Adrenal gland (tissue), 12 donors: ENCODE results near the gene KIAA0040. TPM values are rescaled to one million over a fixed set of nuclear protein-coding genes. Genes with fewer than 3 reads are reported as not detected.
"Not testable (repeated sequence)": the region's sequence is repeated elsewhere in the genome, so short reads cannot be mapped to it uniquely, and the experiment has no call there.

Source experiments
- DNase-seq, 7 donors: peaks; one replicate each; pipeline ENCODE4 v3.0.0-alpha.2; 2019 to 2020
- H3K27ac ChIP-seq, 5 donors: fragments of 200-600 bp; sonication (generic) in 4 of 5; 1 replicate in 3 of 5; 2 replicates in 2 of 5; pipeline versions ENCODE4 v1.5.1 to v1.8.0; 2016 to 2020; ENCODE audit warnings: mild to moderate bottlenecking in 1 of 5
- H3K27me3 ChIP-seq: fragments of 200-600 bp; 2 replicates; pipeline ENCODE4 v1.8.0; 2021
- H3K36me3 ChIP-seq, 2 donors: fragments of 200-600 bp; replicated peaks in 1 of 2; 1 replicate in 1 of 2; 2 replicates in 1 of 2; pipeline versions ENCODE4 v1.5.1 to v1.8.0; 2018 to 2022
- H3K4me1 ChIP-seq, 2 donors: fragments of 200-600 bp; replicated peaks in 1 of 2; 1 replicate in 1 of 2; 2 replicates in 1 of 2; pipeline versions ENCODE4 v1.5.1 to v1.8.0; 2018 to 2021
- H3K4me3 ChIP-seq, 4 donors: fragments of 200-600 bp; sonication (generic) in 3 of 4; one replicate each; pipeline ENCODE4 v1.5.1; 2016 to 2018
- H3K9me3 ChIP-seq, 3 donors: fragments of 200-600 bp; sonication (generic) in 1 of 3; replicated peaks in 1 of 3; 1 replicate in 2 of 3; 2 replicates in 1 of 3; pipeline versions ENCODE4 v1.5.1 to v1.8.0; 2016 to 2021
- CTCF ChIP-seq, 6 experiments: fragments of 450-650 bp in 4 of 6; fragments of 200-600 bp in 2 of 6; sonication (generic) in 1 of 6; IDR thresholded peaks; 1 replicate in 5 of 6; 2 replicates in 1 of 6; pipeline versions ENCODE4 v1.5.1 to v1.8.0; 2016 to 2021; ENCODE audit warnings: antibody characterized with exemption in 6 of 6, mild to moderate bottlenecking in 2 of 6, moderate library complexity in 1 of 6
- POLR2A ChIP-seq, 2 donors: fragments of 450-650 bp; IDR thresholded peaks; one replicate each; pipeline ENCODE4 v1.6.1; 2017; ENCODE audit warnings: antibody characterized with exemption in 2 of 2, mild to moderate bottlenecking in 2 of 2, moderate library complexity in 1 of 2
- WGBS, 4 donors: extraction: QIAGEN DNeasy Blood & Tissue Kit in 2 of 4; methylation state at CpG; one replicate each; pipeline versions ENCODE4 v1.1.5 to v1.1.7; 2013 to 2017; 5-methylcytosine and 5-hydroxymethylcytosine counted together
- intact Hi-C, 2 donors: fragments of 100-400 bp; cut with DNase I; formaldehyde crosslinking; loops; one replicate each; pipeline versions ENCODE4 v1.14.1 to v1.15.0; 2022 to 2023
- polyA plus RNA-seq, 3 donors: library from polyadenylated mRNA; stranded (reverse); fragments of 200-250 nt in 2 of 3; fragments of 350-450 nt in 1 of 3; fragmentation: Illumina TruSeq in 1 of 3; extraction: RNeasy Lipid Tissue Mini Kit (QIAGEN cat#74804) in 1 of 3; gene quantifications; one replicate each; pipeline ENCODE4 v1.2.3, GENCODE V29; 2013 to 2014
- total RNA-seq, 9 donors: library from RNA; depleted of rRNA in 4 of 9; stranded (reverse); fragments of >200 nt in 4 of 9; fragments of 120-200 nt in 1 of 9; fragmentation: NEBNext Ultra II Directional in 1 of 9; extraction: Animal tissue kit (Norgen Biotek cat#: 25700) in 1 of 9; gene quantifications; one replicate each; pipeline versions ENCODE4 v1.1.0 to v1.2.4, GENCODE V29; 2013 to 2023
- donor health status: healthy with polysubstance abuse.
- donor health status: Bipolar disorder and iron deficiency.
- donor health status: DM: yes; HTN: yes; CAD: no.
- donor health status: DM: no; HTN: no; CAD: no.
- donor health status: DM: no; HTN: no; CAD: no.
- donor health status: DM: yes; HTN: yes; CAD: no.

Gene KIAA0040
- total and polyA plus RNA-seq, 12 donors, result 1.8 to 54.3 (median 12.3) TPM

- 64 to 80% (median 68%) methylated on average over 1 to 2 of the region's 2 CpGs for WGBS, 4 donors
- TF ChIP-seq CTCF (IDR thresholded peaks at IDR 0.05), result no peak
- no peak for TF ChIP-seq POLR2A (IDR thresholded peaks at IDR 0.05)
- no peaks in the 10 kb centered on the region for H3K4me1 ChIP-seq
- H3K27me3 ChIP-seq, result no peaks in the 10 kb centered on the region
- H3K4me3 ChIP-seq, result no peak overlapping the region
- peaks cover 0 to 10% (median 9%) of the 10 kb centered on the region in 3 donors for H3K9me3 ChIP-seq
- no peak overlapping the region for H3K27ac ChIP-seq
- intact Hi-C loops, result no loop called here
- H3K36me3 ChIP-seq, result no peaks in the 10 kb centered on the region
- DNase-seq, result no peak
These were observed 77.6 kb downstream of the KIAA0040 start for GRCh38 chr1:175114996-175115395.

GRCh38 chr1:175108331-175108820 lies 84.2 kb downstream of the KIAA0040 start:
- H3K27ac ChIP-seq, intact Hi-C loops, DNase-seq, H3K27me3 ChIP-seq, H3K4me1 ChIP-seq, H3K36me3 ChIP-seq, H3K9me3 ChIP-seq, H3K4me3 ChIP-seq: not testable (repeated sequence)
- WGBS, 4 donors, result 88 to 94% (median 92%) methylated on average over 13 to 23 of the region's 25 CpGs

Other genes starting within 250 kb of the KIAA0040 start
- gene CACYBP, start 192.8 kb downstream of the KIAA0040 start, total RNA-seq, result 100 to 1,000 TPM in 2 of 9 donors, 10 to 100 TPM in 7; 32.3 to 123 (median 62.4) TPM
- gene CACYBP, start 192.8 kb downstream of the KIAA0040 start, polyA plus RNA-seq, result 100 to 1,000 TPM in 1 of 3 donors, 10 to 100 TPM in 2; 18.7 to 244 (median 23.7) TPM
- gene MRPS14, start 169.4 kb downstream of the KIAA0040 start, total RNA-seq, result 10 to 100 TPM; 22.8 to 53.1 (median 30.3) TPM
- gene MRPS14, start 169.4 kb downstream of the KIAA0040 start, polyA plus RNA-seq, result 10 to 100 TPM; 10.8 to 50.7 (median 16.7) TPM
- gene TNN, start 124.9 kb downstream of the KIAA0040 start, total RNA-seq, result under 1 TPM in 7 of 9 donors, not detected in 2; 0.14 to 0.50 (median 0.27) TPM
- under 1 TPM; 0.11 to 0.24 (median 0.13) TPM for gene TNN, start 124.9 kb downstream of the KIAA0040 start, polyA plus RNA-seq